ENCODE results near the gene ATF7IP. TPM values are rescaled to one million over a fixed set of nuclear protein-coding genes. Genes with fewer than 3 reads are reported as not detected.

ATF7IP gene
- total RNA-seq, 1 experiment from 2014 or later, result 172 TPM

GRCh38 chr12:14525964-14526363, 160.5 kb downstream of the ATF7IP start:
- Mint-ChIP-seq H3K36me3 (ENCODE audit: insufficient read depth in 1 of 3, low read depth in 3 of 3) (peaks cover 2 to 32% (median 7%) of the 10 kb centered on the region in 3 experiments; a peak in 6 of 7 replicates), H3K9me3 (peaks cover 11 to 17% of the 10 kb centered on the region in 2 experiments; a peak in 2 of 5 replicates), H3K4me3 (no peak overlapping the region), H3K4me1 (peaks cover 3 to 6% of the 10 kb centered on the region in 2 experiments), H3K27me3 (ENCODE audit: low read depth) (no peaks in the 10 kb centered on the region), H3K27ac (no peak overlapping the region)
- Histone ChIP-seq H3K79me2 (ENCODE audit: insufficient read depth, low read length) (no peaks in the 10 kb centered on the region), H3K79me1 (ENCODE audit: insufficient read depth, low read depth, low read length, poor library complexity, severe bottlenecking) (no peaks in the 10 kb centered on the region), H4K91ac (ENCODE audit: insufficient read length, low read depth, low read length) (no peak overlapping the region), H3K18ac (ENCODE audit: insufficient read length, low read depth, low read length) (no peak overlapping the region), H2BK5ac (ENCODE audit: insufficient read length, low read length) (no peak overlapping the region), H3K23ac (ENCODE audit: insufficient read length, low read depth, low read length) (no peak overlapping the region), H3K23me2 (ENCODE audit: insufficient read length, low read depth, low read length, poor library complexity, severe bottlenecking) (no peaks in the 10 kb centered on the region), H3K9me3 (ENCODE audit: control insufficient read depth, low read depth, low read length) (no peaks in the 10 kb centered on the region), H3K9ac (ENCODE audit: extremely low read depth, insufficient read length, low read length) (no peak overlapping the region), H3K4me2 (ENCODE audit: insufficient read depth, insufficient read length, low read length) (no peak overlapping the region), H4K5ac (ENCODE audit: insufficient read length, low read depth, low read length) (no peak overlapping the region), H2AK5ac (ENCODE audit: insufficient read length, low read length) (no peak overlapping the region), H3K4me1 (ENCODE audit: insufficient read depth, low read length) (no peaks in the 10 kb centered on the region), H4K20me1 (ENCODE audit: control insufficient read depth, insufficient read depth, insufficient read length) (no peaks in the 10 kb centered on the region), H2BK20ac (ENCODE audit: low read depth, low read length, poor library complexity, severe bottlenecking) (no peak overlapping the region), H3K56ac (ENCODE audit: insufficient read length, low read depth, low read length) (no peak overlapping the region), H3T11ph (ENCODE audit: low read length) (no peak overlapping the region), H2BK15ac (ENCODE audit: low read depth, low read length) (no peak overlapping the region), H4K8ac (replicated peaks; ENCODE audit: insufficient read length, low read depth, low read length) (no peak overlapping the region), H2AFZ (ENCODE audit: low read length) (no peak overlapping the region), H3K4ac (ENCODE audit: low read depth, low read length) (no peak overlapping the region), H3K27me3 (ENCODE audit: insufficient read depth, low read length) (no peaks in the 10 kb centered on the region), H2BK12ac (ENCODE audit: insufficient read length, low read depth, low read length) (no peak overlapping the region), H3K14ac (ENCODE audit: insufficient read depth, low read length) (no peak overlapping the region), H2BK120ac (ENCODE audit: low read depth, low read length, poor library complexity, severe bottlenecking) (no peak overlapping the region), H3K27ac (ENCODE audit: insufficient read length, low read depth, low read length) (no peak overlapping the region)
- DNase-seq, result no peak
- TF ChIP-seq CTCF (conservative IDR thresholded peaks at IDR 0.05), result no peak
- no CpG with 5 or more reads among the region's 2 CpGs for WGBS (ENCODE audit: extremely low coverage, insufficient read length, low lambda C conversion rate)
